Stimulated activated CD4-positive, alpha-beta T cell treated with anti-CD3 and anti-CD28 coated beads, Interleukin-1b, Interleukin-23, amount 100 ng/mL, for 1 hour (primary cell): ENCODE data around the gene LPIN2.
"Not testable (repeated sequence)": the region's sequence is repeated elsewhere in the genome, so short reads cannot be mapped to it uniquely, and the experiment has no call there.

Source experiments
- DNase-seq, 2 donors: peaks; one replicate each; pipeline ENCODE4 v3.0.0-alpha.2; 2020; ENCODE audit warnings: low read depth in 2 of 2

LPIN2 gene

DNA sequence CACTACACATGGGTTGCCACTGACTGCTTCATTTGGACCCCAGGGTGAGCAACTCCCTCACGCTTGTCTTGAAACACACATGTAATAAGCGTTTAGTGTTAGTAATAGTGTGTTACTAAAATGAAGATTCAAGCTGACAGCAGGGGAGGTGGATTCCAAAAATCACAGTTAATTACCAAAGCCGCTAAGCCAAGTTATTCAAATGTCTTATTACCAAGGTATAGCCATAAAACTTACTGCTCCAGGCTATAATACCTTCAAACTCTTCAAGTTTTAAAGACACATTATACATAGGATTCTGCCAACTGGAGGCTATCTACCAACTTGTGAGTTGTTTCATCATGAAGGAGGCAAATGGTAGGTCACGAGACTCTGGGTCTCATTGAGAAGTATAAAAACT, 2.9 kb downstream of the LPIN2 start:
- DNase-seq, result no peak

DNA sequence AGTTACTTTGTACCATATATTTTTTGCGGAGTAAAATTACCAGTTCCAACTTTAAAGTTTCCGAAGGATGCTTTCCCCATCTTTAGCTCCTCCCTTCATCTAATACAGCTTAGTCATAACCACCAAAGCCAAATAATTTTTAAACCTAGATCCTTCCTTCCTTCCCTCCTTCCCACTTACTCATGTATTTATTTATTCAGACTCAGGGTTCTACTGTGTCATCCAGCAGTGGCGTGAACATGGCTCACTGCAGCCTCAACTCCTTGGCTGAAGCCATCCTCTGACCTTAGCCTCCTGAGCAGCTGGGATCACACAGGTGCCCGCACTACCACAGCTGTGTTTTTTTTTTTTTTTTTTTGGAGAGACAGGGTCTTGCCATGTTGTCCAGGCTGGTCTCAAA, 4.4 kb downstream of the LPIN2 start:
- no peak for DNase-seq

DNA sequence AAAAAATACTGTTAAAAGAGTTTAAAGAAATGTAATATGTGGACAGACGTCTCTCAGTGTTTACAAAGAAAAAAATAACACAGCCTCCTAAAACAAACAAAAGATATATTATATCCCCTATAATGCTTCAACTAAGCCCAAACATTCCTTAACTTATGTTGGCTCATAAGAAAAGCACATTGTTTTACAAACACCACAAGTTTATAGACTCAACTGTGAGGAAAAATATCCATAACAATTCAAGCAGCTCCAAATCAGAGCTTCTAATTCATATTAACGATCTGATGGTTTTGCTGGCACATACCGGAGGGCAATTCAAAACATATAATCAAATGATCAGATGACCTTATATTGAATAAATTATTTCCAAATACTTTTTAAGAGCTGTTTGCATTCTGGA, 5.5 kb downstream of the LPIN2 start:
- no peak for DNase-seq

DNA sequence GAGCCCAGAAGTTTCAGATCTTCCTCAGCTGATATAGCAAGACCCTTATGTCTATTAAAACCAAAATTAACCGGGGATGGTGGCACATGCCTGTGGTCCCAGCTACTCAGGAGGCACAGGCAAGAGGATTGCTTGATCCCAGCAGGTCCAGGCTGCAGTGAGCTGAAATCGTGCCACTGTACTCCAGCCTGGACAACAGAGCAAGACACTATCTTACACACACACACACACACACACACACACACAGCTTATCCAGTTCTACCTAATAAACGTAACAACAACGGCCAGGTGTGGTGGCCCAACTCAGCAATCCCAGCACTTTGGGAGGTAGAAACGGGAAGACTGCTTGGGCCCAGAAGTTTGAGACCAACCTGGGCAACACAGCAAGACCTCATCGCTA, 7.5 kb downstream of the LPIN2 start:
- DNase-seq, result no peak

- not testable (repeated sequence) for DNase-seq
Measured at GRCh38 chr18:3003766-3004165, 9.2 kb downstream of the LPIN2 start.

DNA sequence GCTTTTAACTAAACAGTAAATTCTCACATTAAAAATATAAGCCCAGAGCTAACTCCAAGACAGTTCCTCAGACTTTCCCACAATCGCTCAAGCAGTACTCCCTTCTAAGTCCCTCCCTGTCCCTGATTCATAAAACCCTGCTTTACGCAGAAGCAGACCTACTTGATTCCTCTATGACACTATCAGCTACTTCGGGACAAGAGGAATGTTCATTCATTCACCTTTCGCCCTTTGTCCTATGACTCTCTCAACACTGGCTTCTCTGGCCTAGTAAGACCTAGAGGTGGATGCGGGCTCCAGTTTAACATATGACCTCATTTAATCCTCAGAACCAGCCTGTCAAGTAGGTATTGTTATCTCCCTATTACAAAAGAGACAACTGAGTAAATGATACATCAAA, 10.2 kb downstream of the LPIN2 start:
- DNase-seq, result no peak

- no peak for DNase-seq
Measured at GRCh38 chr18:2998644-2999043, 14.3 kb downstream of the LPIN2 start.

DNA sequence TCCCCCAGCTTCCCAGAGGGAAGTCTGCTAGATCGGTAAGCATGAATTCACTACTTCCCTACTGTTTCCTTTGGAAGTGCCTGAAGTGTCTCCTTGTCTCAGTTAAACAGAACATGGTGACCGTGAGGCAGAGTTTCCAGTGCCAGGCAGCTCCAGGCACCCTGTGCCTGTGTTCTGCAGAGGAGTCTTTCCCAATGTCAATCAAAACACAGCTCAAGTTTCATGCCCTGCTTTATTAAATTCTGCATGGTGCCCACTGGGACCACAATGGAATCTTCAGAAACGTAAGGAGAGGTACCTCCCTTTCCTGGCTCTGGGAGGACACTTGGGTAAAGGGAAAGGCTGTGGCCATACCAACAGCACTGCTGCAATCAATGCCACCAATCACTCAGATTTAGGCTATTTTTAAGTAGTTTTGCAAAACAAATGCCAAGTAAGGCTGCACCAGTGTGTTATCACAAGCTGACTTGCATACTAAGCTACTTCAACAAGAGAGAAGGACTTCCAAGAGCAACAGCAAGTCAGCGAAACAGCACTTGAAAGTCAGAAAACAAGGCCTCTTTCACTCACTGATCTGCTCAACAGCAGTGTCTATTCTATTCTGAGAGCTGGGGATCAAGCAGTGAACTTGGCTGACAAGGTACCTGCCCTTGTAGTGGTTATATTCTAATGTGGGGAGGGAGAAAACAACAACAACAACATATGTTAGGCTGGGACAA, 14.9 kb downstream of the LPIN2 start:
- no peak for DNase-seq

DNA sequence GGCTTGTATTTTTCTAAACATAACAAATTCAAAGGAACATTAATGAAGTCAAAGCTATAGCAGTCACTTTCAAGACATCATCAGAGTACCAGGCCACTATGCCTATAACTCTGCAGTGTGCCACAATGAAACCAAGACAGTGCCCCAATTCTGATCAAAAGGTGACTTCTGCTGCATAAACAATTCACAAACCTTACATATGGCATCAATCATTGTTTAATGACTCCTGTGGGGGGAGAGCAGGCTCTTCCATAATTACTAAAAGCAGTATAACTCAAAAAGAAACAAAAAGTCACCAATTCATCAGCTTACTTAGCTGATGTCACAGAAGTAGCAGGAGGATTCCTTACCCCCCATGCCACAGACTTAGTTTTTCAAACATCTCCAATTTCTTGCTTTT, 15.5 kb downstream of the LPIN2 start:
- no peak for DNase-seq

- DNase-seq, result peak; percentile 38 to 50
Measured at GRCh38 chr18:2994603-2995432, 18.1 kb downstream of the LPIN2 start.

DNA sequence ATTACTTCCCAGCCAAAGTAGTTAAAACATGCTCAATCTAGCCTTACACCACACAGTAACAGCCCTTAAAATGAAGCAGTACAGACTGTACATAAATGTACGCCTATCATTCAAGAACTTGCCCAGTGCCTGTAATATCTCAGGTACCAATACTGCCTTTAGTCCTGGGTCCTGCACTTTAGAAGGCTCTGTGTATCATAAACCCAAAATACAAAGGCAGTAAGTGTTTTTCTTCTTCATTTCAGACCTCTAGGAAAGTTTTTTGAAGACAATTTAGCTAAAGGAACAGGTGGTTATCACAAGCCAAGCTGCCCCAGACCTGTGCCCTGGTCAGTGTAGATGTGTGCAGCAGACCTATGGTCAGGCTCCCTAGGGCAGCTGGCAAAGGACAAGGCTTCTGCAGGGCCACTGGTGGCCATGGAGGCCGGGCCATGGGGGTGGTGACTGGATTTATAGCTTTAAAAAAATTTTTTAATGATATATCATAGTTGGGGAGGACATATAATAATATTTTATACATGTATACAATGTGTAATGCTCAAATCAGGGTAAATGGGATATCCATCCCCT, 18.8 kb downstream of the LPIN2 start:
- DNase-seq, result no peak

DNA sequence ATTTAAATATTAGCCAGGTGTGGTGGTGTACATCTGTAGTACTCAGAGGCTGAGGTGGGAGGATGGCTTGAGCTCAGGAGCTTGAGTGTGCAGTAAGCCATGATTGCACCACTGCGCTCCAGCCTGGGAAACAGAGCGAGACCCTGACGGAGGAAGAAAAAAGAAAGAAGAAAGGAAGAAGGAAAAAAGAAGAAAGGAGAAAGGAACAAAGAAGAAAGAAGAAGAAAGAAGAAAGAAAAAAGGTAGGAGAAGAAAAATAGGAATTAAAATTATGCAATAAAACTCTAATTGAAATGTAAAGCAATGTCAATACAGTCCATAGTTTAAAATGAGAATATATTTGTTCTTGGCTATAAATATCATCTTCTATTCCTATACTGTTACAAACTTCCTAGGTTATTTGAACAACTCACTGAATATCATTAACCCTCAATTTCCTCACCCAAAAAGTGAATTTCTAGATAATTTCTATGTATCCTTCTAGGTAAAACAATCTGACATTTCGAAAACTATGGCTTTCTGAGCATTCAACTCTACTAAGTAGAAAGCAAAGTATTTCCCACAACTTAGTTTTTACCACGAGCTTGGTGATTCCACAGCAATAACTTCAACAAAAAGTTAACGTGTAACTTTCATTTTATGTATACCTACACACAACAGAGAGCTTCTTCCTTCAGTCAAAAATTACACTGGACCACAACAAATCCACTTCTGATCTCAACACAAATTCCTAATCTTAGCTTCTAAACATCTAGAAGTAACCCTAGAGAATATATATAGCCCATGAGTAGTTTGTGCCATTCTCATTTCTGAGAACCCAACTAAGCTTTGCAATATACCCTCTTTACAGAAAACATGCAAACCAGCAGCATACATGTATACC, 19.7 kb downstream of the LPIN2 start:
- no peak for DNase-seq

DNA sequence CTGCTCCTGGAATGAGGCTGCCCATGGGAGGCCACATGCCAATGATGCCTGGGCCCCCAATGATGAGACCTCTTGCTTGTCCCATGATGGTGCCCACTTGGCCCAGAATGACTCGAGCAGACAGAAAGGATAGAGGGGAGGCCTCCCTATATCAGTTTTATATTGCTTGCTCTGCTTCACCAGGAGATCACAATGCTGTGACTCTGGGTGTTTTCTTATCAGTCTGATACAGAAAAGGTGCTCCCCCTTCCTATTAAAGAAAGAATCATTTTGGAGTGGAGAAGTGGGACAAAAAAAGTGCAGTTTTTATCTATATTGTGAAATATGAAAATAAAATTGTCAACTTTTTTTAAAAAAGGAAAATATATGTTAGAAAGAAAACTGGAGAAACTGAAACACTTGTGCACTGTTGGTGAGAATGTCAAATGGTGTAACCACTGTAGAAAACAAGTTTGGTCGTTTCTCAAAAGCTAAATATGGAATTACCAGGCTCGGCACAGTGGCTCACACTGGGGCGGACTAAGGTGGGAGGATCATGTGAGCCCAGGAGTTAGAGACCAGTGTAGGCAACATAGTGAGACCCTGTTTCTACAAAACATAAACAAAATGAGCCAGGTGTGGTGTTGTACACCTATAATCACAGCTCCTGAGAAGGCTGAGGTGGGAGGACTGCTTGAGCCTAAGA, 21.8 kb downstream of the LPIN2 start:
- no peak for DNase-seq

DNA sequence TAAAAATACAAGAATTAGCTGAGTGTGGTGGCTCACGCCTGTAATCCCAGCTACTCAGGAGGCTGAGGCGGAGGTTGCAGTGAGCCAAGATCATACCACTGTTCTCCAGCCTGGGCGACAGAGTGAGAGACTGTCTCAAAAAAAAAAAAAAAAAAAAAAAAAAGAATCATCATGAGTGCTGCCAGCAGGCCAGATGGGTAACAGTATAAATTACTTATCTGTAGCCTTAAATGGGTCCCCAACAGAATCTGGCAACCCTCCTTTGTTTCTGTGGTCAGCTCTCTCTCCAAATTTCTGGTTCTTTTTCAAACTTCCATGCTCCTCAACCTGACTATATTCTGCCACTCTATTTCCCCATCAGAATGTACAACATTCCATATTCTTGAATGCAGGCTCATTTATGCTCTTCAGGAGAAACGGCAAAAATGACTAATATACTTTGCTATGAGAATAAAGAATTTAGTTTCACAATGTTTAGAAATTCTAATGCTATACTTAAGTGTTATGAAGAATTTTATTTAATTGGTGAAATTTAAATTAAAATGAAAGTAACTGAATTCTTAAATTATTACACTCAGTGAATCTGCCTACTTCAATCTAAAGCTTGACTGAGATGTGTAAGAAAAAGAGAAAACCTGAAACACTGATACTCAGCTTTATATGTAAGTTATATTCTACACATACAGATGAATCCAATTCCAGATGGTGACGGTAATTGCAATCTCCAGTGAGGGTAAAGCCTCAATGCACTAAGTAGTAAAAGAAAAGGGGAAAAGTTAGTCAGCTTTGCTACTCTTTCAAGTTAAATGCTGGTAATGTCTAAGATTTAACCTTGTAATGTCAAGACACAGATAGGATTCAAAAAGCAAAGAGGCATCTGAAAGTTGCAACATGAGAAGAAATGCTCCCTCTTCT, 24.8 kb downstream of the LPIN2 start:
- no peak for DNase-seq

- DNase-seq, result no peak
Measured at GRCh38 chr18:2986150-2986865, 26.6 kb downstream of the LPIN2 start.

GRCh38 chr18:2985628-2986027, 27.3 kb downstream of the LPIN2 start:
- DNase-seq, result no peak

DNA sequence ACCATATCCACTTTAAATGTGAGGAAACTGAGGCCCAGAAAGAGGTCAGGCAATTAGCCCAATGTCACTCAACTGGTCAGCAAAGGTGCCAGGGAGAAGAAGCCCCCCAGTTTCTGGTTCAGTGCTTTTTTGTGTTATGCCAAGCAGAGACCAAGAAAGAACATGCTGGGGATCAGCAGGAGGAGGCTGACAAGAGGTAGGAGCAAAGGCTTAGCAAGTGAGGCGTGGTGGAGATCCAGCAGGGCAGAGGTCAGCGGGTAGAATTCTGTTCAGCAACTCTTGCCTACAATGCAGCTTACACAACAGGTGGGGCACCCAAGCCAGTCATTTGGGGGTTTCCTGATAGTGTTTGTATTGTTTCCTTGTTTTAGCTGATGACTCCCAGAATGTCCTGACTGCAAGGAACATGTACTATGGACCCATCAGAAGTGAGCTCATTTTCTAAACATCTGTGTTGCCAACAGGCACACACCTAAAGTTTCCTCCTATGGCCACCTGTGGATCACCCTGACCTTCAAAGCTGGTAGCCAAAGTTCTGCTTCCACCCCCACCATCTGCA, 28.2 kb downstream of the LPIN2 start:
- DNase-seq, result no peak

DNA sequence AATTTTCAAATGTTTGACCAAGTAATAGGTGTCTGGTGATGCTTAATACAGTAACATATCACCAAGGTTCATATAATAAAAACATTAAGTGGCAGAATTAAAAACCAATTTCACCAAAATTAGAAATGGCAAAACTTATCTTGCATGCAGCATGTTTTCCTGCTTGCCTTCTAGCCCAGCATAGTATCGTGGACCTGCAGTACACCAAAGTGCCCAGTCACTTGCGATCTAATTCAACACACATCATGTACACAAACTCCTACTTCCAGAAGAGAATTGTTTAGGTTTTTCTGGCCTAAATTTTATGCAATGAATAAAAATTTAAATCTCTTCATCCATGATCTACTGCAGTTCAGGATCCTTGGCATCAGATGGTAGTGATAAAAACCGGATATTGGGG, 28.9 kb downstream of the LPIN2 start:
- DNase-seq, result no peak

DNA sequence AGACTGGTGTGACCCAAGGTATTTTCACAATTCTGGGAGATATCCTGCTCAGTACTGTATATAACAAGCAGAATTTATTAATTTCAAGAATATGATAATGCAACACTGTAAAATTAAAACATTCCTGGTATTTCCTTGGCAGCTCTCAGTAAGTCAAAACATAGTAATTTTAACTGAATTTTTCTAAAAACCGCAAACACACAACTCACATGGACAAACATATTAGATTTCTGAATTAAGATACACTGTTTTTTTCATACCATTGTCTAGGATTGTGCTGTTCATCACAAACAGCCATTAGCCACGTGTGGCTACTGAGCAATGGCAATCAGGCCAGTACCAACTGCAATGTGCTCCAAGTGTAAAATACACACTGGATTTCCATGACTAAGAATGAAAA, 29.6 kb downstream of the LPIN2 start:
- DNase-seq, result no peak
